HEK293T (cell line): ENCODE data around the gene SPX.

ENCODE experiments used
- CTCF ChIA-PET: fragments of 350-600 bp; formaldehyde crosslinking; extraction: SDS; loops from one replicate; lab custom pipeline; 2021; ENCODE audit warnings: antibody characterized with exemption, inconsistent platforms; lab: Yijun Ruan, JAX
- POLR2A ChIA-PET: fragments of 350-600 bp; formaldehyde crosslinking; extraction: SDS; loops from one replicate; lab custom pipeline; 2020; ENCODE audit warnings: antibody characterized with exemption, inconsistent platforms; lab: Yijun Ruan, JAX
- DNase-seq: peaks from one replicate; pipeline ENCODE4 v3.0.0; 2012; ENCODE audit warnings: mixed read lengths; ENCODE audit errors: extremely low spot score
- ARNT ChIP-seq: fragments of 450-650 bp; IDR thresholded peaks from 2 replicates; pipeline ENCODE4 v1.6.1; 2017; ENCODE audit warnings: mild to moderate bottlenecking
- BHLHE40 ChIP-seq: fragments of 450-650 bp; IDR thresholded peaks from 2 replicates; pipeline ENCODE4 v1.6.1; 2016; ENCODE audit warnings: mild to moderate bottlenecking, moderate library complexity, borderline replicate concordance
- CTBP1 ChIP-seq: fragments of 450-650 bp; IDR thresholded peaks from 2 replicates; pipeline ENCODE4 v1.6.1; 2016; ENCODE audit warnings: borderline replicate concordance
- ELF4 ChIP-seq: fragments of 450-650 bp; IDR thresholded peaks from 2 replicates; pipeline ENCODE4 v1.6.1; 2017; ENCODE audit warnings: antibody characterized with exemption
- FOXA1 ChIP-seq: fragments of 450-650 bp; IDR thresholded peaks from 2 replicates; pipeline ENCODE4 v1.6.1; 2016; ENCODE audit warnings: mild to moderate bottlenecking
- FOXK2 ChIP-seq: fragments of 450-650 bp; IDR thresholded peaks from 2 replicates; pipeline ENCODE4 v1.6.1; 2016; ENCODE audit warnings: mild to moderate bottlenecking
- FOXM1 ChIP-seq: fragments of 450-650 bp; IDR thresholded peaks from 2 replicates; pipeline ENCODE4 v1.6.1; 2017; ENCODE audit warnings: mild to moderate bottlenecking, borderline replicate concordance
- HDGF ChIP-seq: fragments of 450-650 bp; IDR thresholded peaks from 2 replicates; pipeline ENCODE4 v1.6.1; 2017; ENCODE audit warnings: antibody characterized with exemption, borderline replicate concordance
- L3MBTL2 ChIP-seq: fragments of 450-650 bp; conservative IDR thresholded peaks from 2 replicates; pipeline ENCODE4 v1.6.1; 2016; ENCODE audit warnings: mild to moderate bottlenecking
- LEF1 ChIP-seq: fragments of 450-650 bp; IDR thresholded peaks from 2 replicates; pipeline ENCODE4 v1.6.1; 2017; ENCODE audit warnings: mild to moderate bottlenecking, borderline replicate concordance
- NFRKB ChIP-seq: fragments of 450-650 bp; IDR thresholded peaks from 2 replicates; pipeline ENCODE4 v1.6.1; 2016; ENCODE audit warnings: mild to moderate bottlenecking, moderate library complexity
- SP1 ChIP-seq: fragments of 450-650 bp; IDR thresholded peaks from 2 replicates; pipeline ENCODE4 v1.6.1; 2017
- SUZ12 ChIP-seq: fragments of 450-650 bp; IDR thresholded peaks from 2 replicates; pipeline ENCODE4 v1.6.1; 2016; ENCODE audit warnings: mild to moderate bottlenecking
- TARDBP ChIP-seq: fragments of 450-650 bp; IDR thresholded peaks from 2 replicates; pipeline ENCODE4 v1.6.1; 2016
- ZNF384 ChIP-seq: fragments of 450-650 bp; IDR thresholded peaks from 2 replicates; pipeline ENCODE4 v1.6.1; 2016
- TF ChIP-seq, protein P1 (sequence below): fragments of 450-650 bp; IDR thresholded peaks from 2 replicates; pipeline ENCODE4 v1.6.1; 2016

SPX gene

DNA sequence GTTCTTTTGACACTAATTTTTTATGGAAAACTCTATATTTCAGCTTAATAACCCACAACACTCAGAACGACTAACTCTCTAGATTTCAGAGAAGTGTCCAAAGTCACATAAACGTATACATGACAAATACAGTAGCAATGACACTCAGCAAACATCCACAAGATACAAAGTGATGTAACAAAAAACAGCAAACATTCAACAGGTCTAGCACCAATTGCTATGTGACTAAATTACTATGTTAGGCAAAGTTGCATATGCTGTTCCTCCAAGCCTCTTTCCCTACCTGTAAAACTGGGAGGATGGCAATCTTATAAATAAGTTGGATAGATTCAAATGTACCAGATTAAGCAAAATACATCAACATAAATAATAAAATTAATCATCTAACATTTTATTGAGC lies 26.3 kb upstream of the SPX start:
- DNase-seq: no peak
- ChIA-PET POLR2A (interaction anchor here (2.5 kb wide), 1 partner anchor 11 kb away, joined by 5 read pairs; no protein-coding TSS in a partner anchor), CTCF (no interaction called here)
- TF ChIP-seq BHLHE40 (no peak), ELF4 (no peak), SUZ12 (no peak), ARNT (no peak), ZNF384 (no peak), CTBP1 (no peak), L3MBTL2 (no peak), TARDBP (no peak), FOXA1 (no peak), NFRKB (no peak)

DNA sequence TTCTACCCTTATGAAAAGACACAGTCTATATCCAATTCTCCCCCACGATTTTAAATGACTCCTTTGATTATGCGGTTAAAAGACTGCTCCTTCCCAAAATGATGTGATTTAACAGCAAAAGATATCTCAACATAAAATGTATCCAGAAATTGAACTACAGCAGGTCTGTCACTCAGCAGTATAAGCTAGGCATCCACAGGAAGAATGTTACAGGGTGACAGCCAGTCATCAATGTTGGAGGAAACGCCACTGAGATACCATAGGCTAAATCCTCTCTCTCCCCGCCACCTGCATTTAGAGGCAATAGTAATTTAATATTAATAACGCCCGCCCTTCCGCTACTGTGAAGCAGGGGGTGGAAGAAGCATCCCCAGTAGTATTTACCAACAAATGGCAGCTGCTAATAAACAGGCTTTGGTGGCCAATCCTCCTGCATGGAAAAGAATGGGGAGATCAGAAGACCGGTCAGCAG lies 25.3 kb upstream of the SPX start:
- ChIA-PET POLR2A (interaction anchor here (1.2 to 3.0 kb wide), 7 partner anchors 8 to 157 kb away, joined by 3 to 28 read pairs (median 6); partner anchors contain the start of genes LDHB, PYROXD1 and SPX), CTCF (no interaction called here)
- TF ChIP-seq, protein P1, sequence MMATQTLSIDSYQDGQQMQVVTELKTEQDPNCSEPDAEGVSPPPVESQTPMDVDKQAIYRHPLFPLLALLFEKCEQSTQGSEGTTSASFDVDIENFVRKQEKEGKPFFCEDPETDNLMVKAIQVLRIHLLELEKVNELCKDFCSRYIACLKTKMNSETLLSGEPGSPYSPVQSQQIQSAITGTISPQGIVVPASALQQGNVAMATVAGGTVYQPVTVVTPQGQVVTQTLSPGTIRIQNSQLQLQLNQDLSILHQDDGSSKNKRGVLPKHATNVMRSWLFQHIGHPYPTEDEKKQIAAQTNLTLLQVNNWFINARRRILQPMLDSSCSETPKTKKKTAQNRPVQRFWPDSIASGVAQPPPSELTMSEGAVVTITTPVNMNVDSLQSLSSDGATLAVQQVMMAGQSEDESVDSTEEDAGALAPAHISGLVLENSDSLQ: peak; percentile 36; the same call in 1 of the 2 replicates
- TF ChIP-seq L3MBTL2: no peak
- peak; percentile 4 for DNase-seq

DNA sequence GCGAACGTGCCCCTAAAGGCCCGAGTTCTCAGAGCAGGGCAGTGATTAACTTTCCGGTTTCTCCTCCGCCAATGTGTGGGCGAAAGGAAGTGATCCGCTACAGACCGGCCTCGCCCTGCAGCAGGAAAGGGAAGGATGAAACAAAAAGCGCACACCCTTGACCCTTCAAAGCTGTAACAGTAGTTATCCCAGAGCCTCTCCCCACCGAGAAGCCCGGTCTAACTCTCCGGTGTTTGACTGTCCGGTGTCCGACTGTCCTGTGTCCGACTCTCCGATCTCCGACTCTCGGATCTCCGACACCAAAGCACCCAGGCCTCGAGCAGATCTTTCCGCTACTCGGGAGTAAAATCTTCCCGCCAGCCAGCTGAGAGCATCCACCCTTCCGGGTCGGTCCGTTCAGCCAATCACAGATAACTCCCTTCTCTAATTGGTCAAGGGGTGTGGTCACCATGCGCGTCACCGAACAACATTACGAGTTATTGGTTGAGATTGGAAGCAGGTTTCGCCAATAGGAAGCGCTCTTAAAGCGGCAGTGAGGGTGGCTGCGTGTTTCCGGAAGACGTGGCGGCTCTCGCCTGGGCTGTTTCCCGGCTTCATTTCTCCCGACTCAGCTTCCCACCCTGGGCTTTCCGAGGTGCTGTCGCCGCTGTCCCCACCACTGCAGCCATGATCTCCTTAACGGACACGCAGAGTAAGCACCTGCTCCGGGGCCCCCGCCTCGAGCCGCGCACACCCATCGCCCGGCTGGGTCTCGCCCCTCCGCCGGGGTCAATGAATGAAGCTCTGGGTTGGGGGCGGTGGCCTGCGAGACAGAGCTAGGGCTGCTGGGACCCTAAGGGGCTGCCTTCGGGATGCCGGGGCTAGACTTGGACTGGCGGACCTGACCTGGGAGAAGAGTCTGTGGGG lies 24.6 kb upstream of the SPX start, which contains the start of the genes GOLT1B and RECQL:
Gene GOLT1B, plus strand, starts transcription at position 532 of the 906 bp plus-strand sequence. Its CDS starts 135 bp downstream, at position 667.
Gene RECQL, minus strand, starts transcription at position 378 of the 906 bp plus-strand sequence. CDS start 2,065 bp downstream, outside the sequence.
- ChIA-PET POLR2A (interaction anchor here (0.6 to 3.0 kb wide), 11 partner anchors 9 to 156 kb away, joined by 3 to 28 read pairs (median 5); partner anchors contain the start of genes LDHB, PYROXD1 and SPX), CTCF (interaction anchor here (0.5 kb wide), 1 partner anchor 157 kb away, joined by 4 read pairs; no protein-coding TSS in a partner anchor)
- TF ChIP-seq LEF1 (no peak), BHLHE40 (no peak), FOXA1 (no peak), ARNT (no peak), ZNF384 (no peak), HDGF (no peak), SUZ12 (no peak), TARDBP (no peak), NFRKB (no peak), FOXM1 (no peak), CTBP1 (no peak), L3MBTL2 (peak; percentile 98), ELF4 (peak; percentile 90), FOXK2 (0 out of 2 replicates have a peak, but pooled peaks have one; percentile 48), SP1 (no peak)
- TF ChIP-seq, protein P1: no peak
- peak; percentile 94 for DNase-seq

DNA sequence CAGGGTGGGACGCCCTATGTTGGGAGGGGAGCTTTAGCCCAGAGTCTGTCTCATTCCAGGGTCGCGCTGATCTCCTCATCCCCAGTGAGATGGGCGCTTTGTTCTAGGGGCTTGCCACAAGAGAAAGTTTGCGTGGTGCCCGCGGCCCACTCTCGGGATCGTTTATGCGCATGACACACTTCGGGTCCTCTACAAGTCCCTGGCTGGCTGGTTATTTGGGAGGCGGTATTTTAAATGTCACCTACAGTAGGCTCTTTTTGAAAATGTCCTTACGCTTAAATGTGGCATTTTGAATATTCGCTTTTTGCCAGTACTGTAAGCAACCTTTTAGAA lies 24.0 kb upstream of the SPX start:
- CTCF ChIA-PET: interaction anchor here (0.5 kb wide), 1 partner anchor 156 kb away, joined by 4 read pairs; no protein-coding TSS in a partner anchor
- DNase-seq: no peak
- POLR2A ChIA-PET: interaction anchor here (0.6 to 3.0 kb wide), 9 partner anchors 9 to 156 kb away, joined by 3 to 28 read pairs (median 6); partner anchors contain the start of genes LDHB, PYROXD1 and SPX
- no peak for TF ChIP-seq L3MBTL2
- TF ChIP-seq BHLHE40: no peak
- TF ChIP-seq HDGF: no peak
- TF ChIP-seq SUZ12: no peak
- no peak for TF ChIP-seq ZNF384
- no peak for TF ChIP-seq FOXM1
- no peak for TF ChIP-seq NFRKB
- no peak for TF ChIP-seq ARNT
- TF ChIP-seq FOXA1: no peak
- TF ChIP-seq ELF4: no peak
- no peak for TF ChIP-seq SP1
- TF ChIP-seq FOXK2: no peak

DNA sequence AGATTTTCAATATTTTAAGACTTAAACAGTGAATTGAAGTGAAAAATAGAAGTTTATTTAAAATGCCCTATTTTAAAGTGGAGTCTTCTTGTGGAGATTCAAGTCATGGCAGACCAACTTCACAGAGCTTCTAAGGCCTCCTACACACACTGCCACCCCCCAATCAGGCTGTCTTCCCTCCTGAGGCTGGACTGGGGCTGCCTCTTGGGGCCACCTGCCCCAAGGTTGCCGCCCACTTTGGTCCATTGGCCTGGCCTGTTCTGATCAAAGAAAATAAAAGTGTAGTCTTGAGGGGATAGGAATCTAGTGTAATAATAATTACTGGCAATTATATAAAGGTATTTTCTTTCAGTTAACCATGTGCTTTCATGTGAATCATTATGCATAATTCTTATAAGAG lies 23.2 kb upstream of the SPX start:
- ChIA-PET POLR2A (interaction anchor here (3.0 kb wide), 1 partner anchor 24 kb away, joined by 28 read pairs; the partner anchor contains the start of gene SPX), CTCF (no interaction called here)
- TF ChIP-seq LEF1 (no peak), ARNT (no peak), SUZ12 (no peak), ZNF384 (no peak), HDGF (no peak)
- TF ChIP-seq, protein P1: no peak
- no peak for DNase-seq

DNA sequence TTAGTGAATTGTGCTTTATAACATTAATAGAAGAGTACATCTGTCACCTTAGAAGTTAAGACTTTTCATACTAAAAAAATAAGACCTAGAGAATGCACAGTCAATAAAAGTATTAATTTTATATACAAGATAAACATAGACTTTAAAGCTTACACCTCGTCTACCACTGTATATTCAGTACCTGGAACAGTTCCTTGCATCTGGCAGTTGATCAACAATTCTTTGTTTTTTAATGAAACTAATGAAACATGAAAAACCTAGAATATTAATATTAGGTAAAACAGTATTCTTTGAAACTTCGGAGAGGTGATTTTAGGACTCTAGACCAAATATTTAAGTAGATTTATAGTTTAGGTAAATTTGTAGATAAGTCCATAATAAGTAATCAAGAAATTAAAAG lies 20.2 kb upstream of the SPX start:
- DNase-seq: no peak
- POLR2A ChIA-PET: interaction anchor here (1.1 kb wide), 1 partner anchor 22 kb away, joined by 3 read pairs; no protein-coding TSS in a partner anchor
- no peak for TF ChIP-seq BHLHE40
- TF ChIP-seq NFRKB: no peak
- no peak for TF ChIP-seq ZNF384
- no peak for TF ChIP-seq FOXA1
- TF ChIP-seq SP1: no peak
- no peak for TF ChIP-seq SUZ12
- no peak for TF ChIP-seq ELF4
- no peak for TF ChIP-seq TARDBP
- no peak for TF ChIP-seq HDGF
- no peak for TF ChIP-seq ARNT
- TF ChIP-seq LEF1: no peak
- TF ChIP-seq, protein P1: no peak
- no peak for TF ChIP-seq FOXK2
- no peak for TF ChIP-seq L3MBTL2
- TF ChIP-seq FOXM1: no peak
- CTCF ChIA-PET: no interaction called here
